GM12878 (cell line): ENCODE measurements around the gene FN3K. TPM values are rescaled to one million over a fixed set of nuclear protein-coding genes. Genes with fewer than 3 reads are reported as not detected.
A peak's percentile ranks its signal among the peaks of the same experiment; 100 is the strongest.

Source experiments
- ATAC-seq: fragments of 200-7000 bp; cut with Tn5 transposase; 3 replicates; pipeline ENCODE4 v1.9.1; 2020; ENCODE audit warnings: mild to moderate bottlenecking, moderate library complexity
- BruUV-seq: library from RNA; stranded (reverse); fragments of 400-500 nt; replicated peaks from 2 replicates; lab custom pipeline; 2021; lab: Mats Ljungman, UMichigan
- CTCF ChIA-PET: fragments of 300-600 bp; sonication (Branson Sonifier 250); formaldehyde crosslinking; extraction: SDS; loops from one replicate; lab custom pipeline; 2021; ENCODE audit warnings: inconsistent platforms; lab: Yijun Ruan, JAX
- POLR2A ChIA-PET: fragments of 350-600 bp; formaldehyde crosslinking; extraction: SDS; loops from one replicate; lab custom pipeline; 2021; ENCODE audit warnings: inconsistent platforms; lab: Charles Lee
- RAD21 ChIA-PET: fragments of 300-600 bp; sonication (Branson Sonifier 250); formaldehyde crosslinking; loops from one replicate; lab custom pipeline; 2023; ENCODE audit warnings: antibody characterized with exemption; ENCODE audit not compliant: unreplicated experiment; lab: Charles Lee
- SMC1A ChIA-PET: fragments of 300-600 bp; sonication (Branson Sonifier 250); formaldehyde crosslinking; loops from one replicate; lab custom pipeline; 2023; ENCODE audit not compliant: unreplicated experiment, uncharacterized antibody; lab: Charles Lee
- DNase-seq: peaks from one replicate; pipeline ENCODE4 v3.0.0-alpha.2; 2011; ENCODE audit warnings: low read depth, low spot score
- FAIRE-seq: peaks from 3 replicates; lab custom pipeline; 2011; peaks lifted over from hg19 to GRCh38; lab: Jason Lieb, UNC
- H2AFZ ChIP-seq: 2 replicates; pipeline ENCODE4 v1.6.0; 2011; ENCODE audit warnings: low read depth, low read length, control low read depth; ENCODE audit not compliant: control insufficient read depth
- H3K27ac ChIP-seq: 2 replicates; pipeline ENCODE4 v1.5.1; 2011; ENCODE audit warnings: control low read depth; ENCODE audit not compliant: control insufficient read depth, insufficient read depth
- H3K27me3 ChIP-seq, 2 experiments: replicated peaks in 1 of 2; 2 replicates each; pipeline versions ENCODE4 v1.6.0 to v1.6.1; 2011; ENCODE audit warnings: low read length in 1 of 2; ENCODE audit not compliant: control insufficient read depth in 2 of 2, insufficient read depth in 2 of 2
- H3K36me3 ChIP-seq, 2 experiments: 2 replicates each; pipeline ENCODE4 v1.5.1; 2011; ENCODE audit warnings: low read length in 1 of 2; ENCODE audit not compliant: control insufficient read depth in 2 of 2, insufficient read depth in 2 of 2
- H3K4me1 ChIP-seq: 2 replicates; pipeline ENCODE4 v1.6.1; 2011; ENCODE audit warnings: mild to moderate bottlenecking, low read length, moderate library complexity, mixed read lengths; ENCODE audit not compliant: control insufficient read depth, insufficient read depth
- H3K4me2 ChIP-seq: 2 replicates; pipeline ENCODE4 v1.6.0; 2011; ENCODE audit warnings: control low read depth; ENCODE audit not compliant: control insufficient read depth, insufficient read depth
- H3K4me3 ChIP-seq: fragments of 200-600 bp; sonication (generic); 2 replicates; pipeline ENCODE4 v1.5.1; 2016
- H3K79me2 ChIP-seq: 2 replicates; pipeline ENCODE4 v1.6.0; 2011; ENCODE audit warnings: low read length; ENCODE audit not compliant: control insufficient read depth, insufficient read depth
- H3K9ac ChIP-seq: 2 replicates; pipeline ENCODE4 v1.8.0; 2011; ENCODE audit warnings: low read length, control low read depth, mixed read lengths; ENCODE audit not compliant: control insufficient read depth, insufficient read depth
- H3K9me3 ChIP-seq: replicated peaks from 3 replicates; pipeline ENCODE4 v1.5.1; 2011; ENCODE audit warnings: mild to moderate bottlenecking, low read length; ENCODE audit not compliant: control insufficient read depth, insufficient read depth
- H4K20me1 ChIP-seq: 2 replicates; pipeline ENCODE4 v1.6.0; 2011; ENCODE audit not compliant: control insufficient read depth, insufficient read depth
- BHLHE40 ChIP-seq, 2 experiments: fragments of 450-650 bp in 1 of 2; IDR thresholded peaks; 2 replicates each; pipeline ENCODE4 v1.6.1; 2011 to 2017; ENCODE audit warnings: low read depth in 2 of 2, borderline replicate concordance in 1 of 2, improper control_type of control experiment in 1 of 2, low read length in 1 of 2, mild to moderate bottlenecking in 1 of 2
- CHD1 ChIP-seq: IDR thresholded peaks from 2 replicates; pipeline ENCODE4 v1.6.1; 2012; ENCODE audit warnings: low read depth, low read length, improper control_type of control experiment
- CHD2 ChIP-seq: IDR thresholded peaks from 2 replicates; pipeline ENCODE4 v1.6.1; 2011; ENCODE audit warnings: low read depth, low read length, improper control_type of control experiment, borderline replicate concordance
- CREB1 ChIP-seq: IDR thresholded peaks from 2 replicates; pipeline ENCODE4 v1.6.1; 2012; ENCODE audit warnings: low read depth, mild to moderate bottlenecking, inconsistent platforms
- DPF2 ChIP-seq: fragments of 450-650 bp; IDR thresholded peaks from 2 replicates; pipeline ENCODE4 v1.6.1; 2017; ENCODE audit warnings: mild to moderate bottlenecking
- E2F4 ChIP-seq: IDR thresholded peaks from 2 replicates; pipeline ENCODE4 v1.6.1; 2012; ENCODE audit warnings: low read depth, low read length, improper control_type of control experiment
- EZH2 ChIP-seq: IDR thresholded peaks from 2 replicates; pipeline ENCODE4 v1.6.1; 2012; ENCODE audit warnings: low read depth, mild to moderate bottlenecking, control low read depth, inconsistent platforms, low read length, borderline replicate concordance; ENCODE audit not compliant: control insufficient read depth
- GABPA ChIP-seq: IDR thresholded peaks from 2 replicates; pipeline ENCODE4 v1.6.1; 2014; ENCODE audit warnings: antibody characterized with exemption, low read depth, mild to moderate bottlenecking, inconsistent platforms
- GATAD2B ChIP-seq: fragments of 450-650 bp; conservative IDR thresholded peaks from 2 replicates; pipeline ENCODE4 v1.6.1; 2017; ENCODE audit warnings: low read depth, mild to moderate bottlenecking, moderate library complexity
- HDAC2 ChIP-seq: fragments of 200-600 bp; sonication (generic); IDR thresholded peaks from 2 replicates; pipeline ENCODE4 v1.6.1; 2017
- MAX ChIP-seq: IDR thresholded peaks from 2 replicates; pipeline ENCODE4 v1.6.1; 2012; ENCODE audit warnings: low read depth, low read length, improper control_type of control experiment
- NKRF ChIP-seq: fragments of 450-650 bp; conservative IDR thresholded peaks from 2 replicates; pipeline ENCODE4 v1.6.1; 2017; ENCODE audit warnings: mild to moderate bottlenecking, moderate library complexity
- POLR2AphosphoS5 ChIP-seq: IDR thresholded peaks from 2 replicates; pipeline ENCODE4 v1.6.1; 2011; ENCODE audit warnings: mild to moderate bottlenecking, low read length, inconsistent platforms
- POU2F2 ChIP-seq: IDR thresholded peaks from 3 replicates; pipeline ENCODE4 v1.6.1; 2011; ENCODE audit warnings: low read depth, mild to moderate bottlenecking, low read length, borderline replicate concordance
- RB1 ChIP-seq: fragments of 450-650 bp; formaldehyde crosslinking; IDR thresholded peaks from 2 replicates; pipeline ENCODE4 v1.6.1; 2017; ENCODE audit warnings: mild to moderate bottlenecking, borderline replicate concordance
- RUNX3 ChIP-seq: IDR thresholded peaks from 2 replicates; pipeline ENCODE4 v1.6.1; 2012; ENCODE audit warnings: low read length, inconsistent platforms
- SRF ChIP-seq, 2 experiments: IDR thresholded peaks; 2 replicates each; pipeline ENCODE4 v1.6.1; 2011; ENCODE audit warnings: low read depth in 2 of 2, low read length in 2 of 2, mild to moderate bottlenecking in 1 of 2, moderate library complexity in 1 of 2
- TAF1 ChIP-seq: IDR thresholded peaks from 2 replicates; pipeline ENCODE4 v1.6.1; 2011; ENCODE audit warnings: mild to moderate bottlenecking, low read depth, low read length, borderline replicate concordance
- YY1 ChIP-seq: IDR thresholded peaks from 2 replicates; pipeline ENCODE4 v1.6.1; 2011; ENCODE audit warnings: low read depth, mild to moderate bottlenecking, low read length
- ZNF24 ChIP-seq: fragments of 450-650 bp; IDR thresholded peaks from 2 replicates; pipeline ENCODE4 v1.6.1; 2017; ENCODE audit warnings: antibody characterized with exemption, mild to moderate bottlenecking
- WGBS: methylation state at CpG from one replicate; pipeline ENCODE4 v1.1.6; 2016; ENCODE audit warnings: low lambda C conversion rate; ENCODE audit not compliant: insufficient replicate concordance, insufficient coverage; ENCODE audit errors: missing lambda C conversion rate; 5-methylcytosine and 5-hydroxymethylcytosine counted together
- in situ Hi-C: fragments of 300-500 bp; cut with MboI; formaldehyde crosslinking; loops from 9 replicates; pipeline ENCODE4 v1.14.3; 2018; ENCODE audit warnings: mixed read lengths
- intact Hi-C: fragments of 100-400 bp; cut with micrococcal nuclease; formaldehyde crosslinking; loops from one replicate; pipeline ENCODE4 v1.14.2; 2022; ENCODE audit not compliant: unreplicated experiment
- polyA plus RNA-seq, 11 experiments: library from polyadenylated mRNA; depleted of rRNA in 4 of 11; unstranded in 6 of 11; stranded (reverse) in 5 of 11; fragments of >200 nt; fragmentation: Nextera tagmentation in 4 of 11; fragmentation: Illumina TruSeq in 1 of 11; extraction: Ambion mirVana in 4 of 11; extraction: Trizol in 1 of 11; gene quantifications; 1 replicate in 1 of 11; 2 replicates in 10 of 11; pipeline versions ENCODE4 v1.2.1 to v1.2.3, GENCODE V29; 2011 to 2016; ENCODE audit warnings: inconsistent platforms in 2 of 11, missing spikeins in 2 of 11, low read depth in 1 of 11
- total RNA-seq, 4 experiments: library from RNA; depleted of rRNA in 3 of 4; stranded (reverse); fragments of >200 nt in 3 of 4; fragmentation: Illumina TruSeq in 1 of 4; extraction: Trizol in 1 of 4; gene quantifications; 2 replicates each; pipeline versions ENCODE4 v1.2.1 to v1.2.3, GENCODE V29; 2013 to 2021

The FN3K gene
- total and polyA plus RNA-seq, 10 of the 15 experiments (the other 5 are each of a cell fraction or from before 2014, with no cell fraction given), result 0.08 to 0.51 (median 0.17) TPM; not detected in 7

- Histone ChIP-seq H4K20me1 (no peaks in the 10 kb centered on the region), H3K27ac (peak within 1 kb of the TSS; percentile 73), H3K36me3 (no peaks in the 10 kb centered on the region; a peak in 2 of 4 replicates), H3K79me2 (peaks cover 15% of the 10 kb centered on the region), H3K27me3 (no peaks in the 10 kb centered on the region), H3K9ac (peak within 1 kb of the TSS; percentile 75), H3K4me2 (peak within 1 kb of the TSS; percentile 88), H3K4me3 (peak within 1 kb of the TSS; percentile 75), H2AFZ (peak within 1 kb of the TSS; percentile 90), H3K9me3 (no peaks in the 10 kb centered on the region), H3K4me1 (peaks cover 6% of the 10 kb centered on the region)
- RAD21 ChIA-PET, result interaction anchor here (0.6 to 1.4 kb wide), 4 partner anchors 8 to 1034 kb away, joined by 3 to 5 read pairs (median 4); no protein-coding TSS in a partner anchor
- CTCF ChIA-PET, result interaction anchor here (1.1 kb wide), 1 partner anchor 65 kb away, joined by 3 read pairs; no protein-coding TSS in a partner anchor
- in situ Hi-C loops, result no loop called here
- peak; percentile 64 for FAIRE-seq
- intact Hi-C loops, result no loop called here
- SMC1A ChIA-PET, result interaction anchor here (1.4 to 2.0 kb wide), 4 partner anchors 9 to 69 kb away, joined by 3 to 7 read pairs (median 4); no protein-coding TSS in a partner anchor
- POLR2A ChIA-PET, result interaction anchor here (0.6 to 1.4 kb wide), 4 partner anchors 10 to 791 kb away, joined by 3 to 4 read pairs (median 4); no protein-coding TSS in a partner anchor
- no TSS peak for BruUV-seq
- WGBS, result 2% methylated on average over 35 of the region's 75 CpGs
- peak; percentile 93 for ATAC-seq
- peak; percentile 67 for DNase-seq
- TF ChIP-seq GATAD2B (no peak), RUNX3 (0 out of 2 replicates have a peak, but pooled peaks have one; percentile 1), GABPA (peak; percentile 54; the same call in 1 of the 2 replicates), POLR2AphosphoS5 (peak; percentile 70; the same call in 1 of the 2 replicates), TAF1 (peak; percentile 73; the same call in 1 of the 2 replicates), NKRF (peak; percentile 81), SRF (IDR thresholded peaks at IDR 0.05; ENCODE audit: low read depth in 2 of 2, low read length in 2 of 2) (no peak), CHD1 (no peak), CREB1 (peak; percentile 70), HDAC2 (no peak), CHD2 (0 out of 2 replicates have a peak, but pooled peaks have one; percentile 48), E2F4 (peak; percentile 79), EZH2 (no peak), POU2F2 (peak; percentile 30; the same call in 1 of the 3 replicates), RB1 (peak; percentile 82; the same call in 1 of the 2 replicates), MAX (0 out of 2 replicates have a peak, but pooled peaks have one; percentile 42), DPF2 (no peak), BHLHE40 (IDR thresholded peaks at IDR 0.05; ENCODE audit: borderline replicate concordance in 1 of 2, low read depth in 2 of 2, low read length in 1 of 2) (peak; percentile 80 to 93), ZNF24 (no peak), YY1 (peak; percentile 92)
Observed at GRCh38 chr17:82716203-82717010, 19.0 kb upstream of the FN3K start, which contains the start of gene FN3KRP. Gene FN3KRP, plus strand, starts transcription at chr17:82716706. Its CDS starts 50 bp downstream, at chr17:82716756.
